HG02759 (cell line): Measurements from ENCODE around the gene C2CD2.
"Not testable (repeated sequence)": the region's sequence is repeated elsewhere in the genome, so short reads cannot be mapped to it uniquely, and the experiment has no call there.

Source experiments
- ATAC-seq: cut with Tn5 transposase; IDR thresholded peaks from one replicate; pipeline ENCODE4 v1.9.1; 2021; ENCODE audit warnings: mild to moderate bottlenecking, moderate library complexity; ENCODE audit not compliant: unreplicated experiment

C2CD2 gene

GRCh38 chr21:41959697-41960096 is 5.9 kb upstream of the C2CD2 start:
- not testable (repeated sequence) for ATAC-seq

- no peak for ATAC-seq
These were observed 5.2 kb upstream of the C2CD2 start for GRCh38 chr21:41958886-41959563.

- no peak for ATAC-seq
These were observed 4.4 kb upstream of the C2CD2 start for GRCh38 chr21:41957991-41958766.

GRCh38 chr21:41956926-41957729 is 3.3 kb upstream of the C2CD2 start:
- no peak for ATAC-seq

GRCh38 chr21:41955516-41955915 is 1.7 kb upstream of the C2CD2 start:
- ATAC-seq: no peak

- no peak for ATAC-seq
These were observed 1.1 kb upstream of the C2CD2 start for GRCh38 chr21:41954654-41955499.

GRCh38 chr21:41953249-41953830 is 478 bp downstream of the C2CD2 start:
- peak; percentile 44 for ATAC-seq

GRCh38 chr21:41952568-41953248 is 1.1 kb downstream of the C2CD2 start:
- ATAC-seq: no peak

GRCh38 chr21:41951876-41952567 is 1.8 kb downstream of the C2CD2 start:
- no peak for ATAC-seq

- ATAC-seq: no peak
These were observed 2.9 kb downstream of the C2CD2 start for GRCh38 chr21:41950941-41951351.

- ATAC-seq: not testable (repeated sequence)
These were observed 4.2 kb downstream of the C2CD2 start for GRCh38 chr21:41949631-41950030.

GRCh38 chr21:41948901-41949300 is 4.9 kb downstream of the C2CD2 start:
- no peak for ATAC-seq

- ATAC-seq: no peak
These were observed 5.5 kb downstream of the C2CD2 start for GRCh38 chr21:41948078-41948895.

GRCh38 chr21:41945982-41946381 is 7.8 kb downstream of the C2CD2 start:
- ATAC-seq: no peak

- no peak for ATAC-seq
These were observed 10.0 kb downstream of the C2CD2 start for GRCh38 chr21:41943851-41944250.

GRCh38 chr21:41942457-41942856 is 11.4 kb downstream of the C2CD2 start:
- no peak for ATAC-seq

- ATAC-seq: no peak
These were observed 11.9 kb downstream of the C2CD2 start for GRCh38 chr21:41941941-41942340.

GRCh38 chr21:41940431-41940830 is 13.4 kb downstream of the C2CD2 start:
- ATAC-seq: no peak
